Measurements from ENCODE around the gene GYS1. TPM values are rescaled to one million over a fixed set of nuclear protein-coding genes. Genes with fewer than 3 reads are reported as not detected.

GYS1 gene
- total and polyA plus RNA-seq, 2 of the 8 experiments (the other 6 are each of a cell fraction or from before 2014, with no cell fraction given) = 30.0 to 38.7 TPM

DNA sequence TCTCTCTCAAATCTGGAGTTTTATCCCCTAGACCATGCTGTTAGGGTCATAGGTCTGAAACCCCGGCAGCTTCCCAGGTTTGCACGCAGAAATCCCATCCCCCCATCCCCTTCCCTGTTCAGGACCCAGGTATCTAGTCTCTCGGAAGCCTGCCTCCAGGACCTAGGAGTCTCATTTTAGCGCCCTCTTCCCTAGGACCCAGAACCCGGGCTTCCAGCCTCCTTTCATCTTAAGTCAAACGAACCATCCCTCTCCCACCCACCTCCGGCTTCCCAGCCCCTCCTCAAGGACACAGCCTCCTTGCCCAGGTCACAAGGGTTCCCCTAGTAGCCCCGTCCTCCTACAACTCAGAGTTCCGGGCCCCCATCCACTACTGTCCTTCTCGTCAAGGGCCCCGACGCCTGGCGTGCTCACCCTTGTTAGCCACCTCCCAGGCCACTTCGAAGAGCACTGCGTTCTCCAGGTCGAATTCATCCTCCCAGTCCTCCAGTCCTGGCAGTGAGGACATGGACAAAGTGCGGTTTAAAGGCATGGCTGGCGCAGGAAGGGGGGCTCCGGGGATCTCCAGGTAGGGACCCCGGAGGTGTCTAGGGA lies 431 bp downstream of the GYS1 start (continued):
- TF ChIP-seq RBBP5 (IDR thresholded peaks at IDR 0.05; ENCODE audit: borderline replicate concordance, low read depth, low read length) = no peak
- TF ChIP-seq ZNF274 (IDR thresholded peaks at IDR 0.05; ENCODE audit: borderline replicate concordance, extremely low read depth, low read length) = no peak
- no peak for TF ChIP-seq RAD21 (IDR thresholded peaks at IDR 0.05 in 1 of 2, conservative IDR thresholded peaks at IDR 0.05 in 1 of 2; ENCODE audit: low read depth in 2 of 2, low read length in 2 of 2)
- no peak for TF ChIP-seq CTBP2 (IDR thresholded peaks at IDR 0.05; ENCODE audit: borderline replicate concordance, insufficient read depth, insufficient read length, low read length)

All from H1 (cell line).